ENCODE measurements around the gene VTI1A. TPM values are rescaled to one million over a fixed set of nuclear protein-coding genes. Genes with fewer than 3 reads are reported as not detected.
A peak's percentile ranks its signal among the peaks of the same experiment; 100 is the strongest.

VTI1A gene
- total RNA-seq, 6 experiments from 2014 or later: 23.6 to 27.9 (median 24.9) TPM

DNA sequence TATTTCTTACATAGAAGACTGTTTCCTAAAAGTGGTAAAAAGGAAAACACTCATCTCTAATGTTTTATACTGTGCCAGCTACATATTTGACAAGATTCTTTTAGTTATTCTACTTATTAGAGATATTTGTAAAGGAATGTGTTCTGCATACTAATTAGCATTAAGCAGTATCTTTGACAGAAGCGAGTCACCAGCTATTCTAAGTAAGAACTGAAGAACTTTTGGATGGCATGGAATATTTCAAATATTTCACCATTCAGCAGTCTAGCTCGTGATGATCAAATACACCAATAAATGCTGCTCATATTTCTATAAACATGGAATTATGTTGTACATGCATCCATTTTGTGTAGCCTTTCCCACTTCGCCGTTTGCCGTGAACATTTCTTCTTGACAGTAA is 261.4 kb downstream of the VTI1A start:
- H3K27ac Mint-ChIP-seq: no peak overlapping the region
- H3K27me3 Mint-ChIP-seq (ENCODE audit: insufficient read depth): peaks cover 4% of the 10 kb centered on the region
- peaks cover 9% of the 10 kb centered on the region for H3K36me3 Mint-ChIP-seq (ENCODE audit: low read depth)

DNA sequence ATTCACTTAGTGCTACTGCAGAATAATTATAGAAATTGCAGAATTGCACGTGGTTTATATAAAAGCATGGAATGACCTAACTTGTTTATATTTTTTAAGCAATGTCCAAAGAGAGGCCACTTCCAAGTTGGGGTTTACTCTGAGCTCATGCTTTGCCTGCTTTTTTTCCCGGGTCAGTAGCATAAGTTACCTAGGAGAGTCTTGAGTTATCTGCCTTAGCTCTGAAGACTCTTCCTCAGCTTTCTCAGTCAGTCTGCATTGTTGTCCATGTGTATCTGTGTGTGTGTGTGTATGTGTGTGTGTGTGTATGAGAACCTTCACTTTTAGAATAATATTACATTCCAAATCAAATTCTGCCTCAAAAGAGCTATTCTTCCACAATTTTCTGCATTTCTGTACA is 263.5 kb downstream of the VTI1A start:
- Mint-ChIP-seq H3K9me3 (no peaks in the 10 kb centered on the region), H3K27me3 (ENCODE audit: insufficient read depth) (peaks cover 2% of the 10 kb centered on the region), H3K27ac (peak overlapping the region; percentile 6; the same call in 1 of the 2 replicates), H3K4me3 (no peak overlapping the region), H3K36me3 (ENCODE audit: low read depth) (peaks cover 9% of the 10 kb centered on the region), H3K4me1 (ENCODE audit: low read depth) (peaks cover 62% of the 10 kb centered on the region)
- TF ChIP-seq, protein P1, sequence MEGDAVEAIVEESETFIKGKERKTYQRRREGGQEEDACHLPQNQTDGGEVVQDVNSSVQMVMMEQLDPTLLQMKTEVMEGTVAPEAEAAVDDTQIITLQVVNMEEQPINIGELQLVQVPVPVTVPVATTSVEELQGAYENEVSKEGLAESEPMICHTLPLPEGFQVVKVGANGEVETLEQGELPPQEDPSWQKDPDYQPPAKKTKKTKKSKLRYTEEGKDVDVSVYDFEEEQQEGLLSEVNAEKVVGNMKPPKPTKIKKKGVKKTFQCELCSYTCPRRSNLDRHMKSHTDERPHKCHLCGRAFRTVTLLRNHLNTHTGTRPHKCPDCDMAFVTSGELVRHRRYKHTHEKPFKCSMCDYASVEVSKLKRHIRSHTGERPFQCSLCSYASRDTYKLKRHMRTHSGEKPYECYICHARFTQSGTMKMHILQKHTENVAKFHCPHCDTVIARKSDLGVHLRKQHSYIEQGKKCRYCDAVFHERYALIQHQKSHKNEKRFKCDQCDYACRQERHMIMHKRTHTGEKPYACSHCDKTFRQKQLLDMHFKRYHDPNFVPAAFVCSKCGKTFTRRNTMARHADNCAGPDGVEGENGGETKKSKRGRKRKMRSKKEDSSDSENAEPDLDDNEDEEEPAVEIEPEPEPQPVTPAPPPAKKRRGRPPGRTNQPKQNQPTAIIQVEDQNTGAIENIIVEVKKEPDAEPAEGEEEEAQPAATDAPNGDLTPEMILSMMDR (IDR thresholded peaks at IDR 0.05): no peak
- no peak for DNase-seq

More for the DNA sequence above, 261.4 kb downstream of the VTI1A start:
- Mint-ChIP-seq H3K9me3 (no peaks in the 10 kb centered on the region), H3K4me1 (ENCODE audit: low read depth) (peaks cover 55% of the 10 kb centered on the region), H3K4me3 (no peak overlapping the region)
- TF ChIP-seq, protein P1 (IDR thresholded peaks at IDR 0.05): no peak
- DNase-seq: no peak

DNA sequence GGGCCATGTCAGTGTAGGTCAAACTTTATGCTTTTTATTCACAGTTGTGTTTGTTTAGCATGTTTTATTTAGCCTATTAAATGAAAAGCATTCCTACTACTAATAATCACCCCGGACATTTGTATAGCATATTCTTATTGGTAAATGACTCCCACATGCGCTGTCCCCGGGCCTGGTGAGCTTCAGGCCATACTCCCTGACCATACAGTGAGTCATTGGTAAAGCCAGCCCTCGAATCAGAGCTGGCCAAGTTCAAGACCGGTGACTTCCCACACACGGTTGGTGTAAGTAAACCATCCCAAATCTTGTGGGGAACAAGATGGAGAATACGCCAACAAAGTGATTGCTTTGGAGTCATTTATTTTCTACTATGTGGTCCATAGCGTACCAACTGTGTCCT is 264.4 kb downstream of the VTI1A start:
- Mint-ChIP-seq H3K27me3 (ENCODE audit: insufficient read depth) (peaks cover 1% of the 10 kb centered on the region), H3K4me3 (peak overlapping the region; percentile 61), H3K36me3 (ENCODE audit: low read depth) (peaks cover 16% of the 10 kb centered on the region), H3K9me3 (no peaks in the 10 kb centered on the region), H3K4me1 (ENCODE audit: low read depth) (peaks cover 70% of the 10 kb centered on the region), H3K27ac (peak overlapping the region; percentile 75)
- DNase-seq: peak; percentile 90
- TF ChIP-seq, protein P1 (IDR thresholded peaks at IDR 0.05): no peak

DNA sequence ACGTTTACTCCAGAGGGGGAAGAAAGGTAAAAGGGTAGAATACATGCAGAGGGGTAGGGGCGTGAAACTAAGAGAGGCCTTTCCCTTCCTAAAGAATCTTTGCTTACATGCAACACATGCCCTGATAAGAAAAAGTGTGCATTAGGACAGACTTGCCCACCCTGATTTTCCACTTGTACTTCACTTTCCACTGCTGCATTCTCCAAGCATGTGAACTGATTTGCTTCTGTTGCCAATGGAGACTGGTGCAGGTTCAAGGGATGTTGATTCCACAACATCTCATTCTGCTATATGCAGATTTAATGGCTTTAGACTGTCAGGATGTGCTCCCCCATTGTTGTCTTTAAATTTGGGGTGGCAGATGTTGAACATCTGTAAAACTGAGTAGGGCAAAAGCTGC is 265.5 kb downstream of the VTI1A start:
- TF ChIP-seq, protein P1 (IDR thresholded peaks at IDR 0.05): no peak
- no peak overlapping the region for H3K27ac Mint-ChIP-seq
- peaks cover 1% of the 10 kb centered on the region for H3K27me3 Mint-ChIP-seq (ENCODE audit: insufficient read depth)
- no peak for DNase-seq
- no peak overlapping the region for H3K4me3 Mint-ChIP-seq
- H3K9me3 Mint-ChIP-seq: no peaks in the 10 kb centered on the region
- H3K4me1 Mint-ChIP-seq (ENCODE audit: low read depth): peaks cover 82% of the 10 kb centered on the region
- H3K36me3 Mint-ChIP-seq (ENCODE audit: low read depth): peaks cover 16% of the 10 kb centered on the region

DNA sequence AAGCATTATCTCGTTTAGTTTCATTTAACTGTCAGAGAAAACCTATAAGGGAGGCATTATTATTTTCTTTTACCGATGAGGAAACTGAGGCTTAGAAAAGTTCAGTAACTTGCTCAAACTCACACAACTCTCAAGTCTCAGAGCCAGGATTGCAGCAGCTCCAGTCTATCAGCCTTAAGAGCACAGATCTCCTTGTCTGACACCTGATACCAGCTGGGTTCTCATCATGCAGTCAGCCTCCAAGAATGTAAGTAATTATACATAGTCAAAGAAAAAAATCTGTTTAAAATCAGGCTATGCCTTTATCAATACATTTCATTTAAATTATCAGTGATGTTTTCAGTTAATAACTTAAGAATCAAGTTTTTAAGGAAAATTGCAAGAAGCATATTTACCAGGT is 266.4 kb downstream of the VTI1A start:
- Mint-ChIP-seq H3K4me1 (ENCODE audit: low read depth) (peaks cover 78% of the 10 kb centered on the region), H3K36me3 (ENCODE audit: low read depth) (peaks cover 16% of the 10 kb centered on the region), H3K9me3 (no peaks in the 10 kb centered on the region), H3K4me3 (no peak overlapping the region), H3K27me3 (ENCODE audit: insufficient read depth) (peaks cover 1% of the 10 kb centered on the region), H3K27ac (no peak overlapping the region)
- DNase-seq: no peak
- TF ChIP-seq, protein P1 (IDR thresholded peaks at IDR 0.05): no peak

DNA sequence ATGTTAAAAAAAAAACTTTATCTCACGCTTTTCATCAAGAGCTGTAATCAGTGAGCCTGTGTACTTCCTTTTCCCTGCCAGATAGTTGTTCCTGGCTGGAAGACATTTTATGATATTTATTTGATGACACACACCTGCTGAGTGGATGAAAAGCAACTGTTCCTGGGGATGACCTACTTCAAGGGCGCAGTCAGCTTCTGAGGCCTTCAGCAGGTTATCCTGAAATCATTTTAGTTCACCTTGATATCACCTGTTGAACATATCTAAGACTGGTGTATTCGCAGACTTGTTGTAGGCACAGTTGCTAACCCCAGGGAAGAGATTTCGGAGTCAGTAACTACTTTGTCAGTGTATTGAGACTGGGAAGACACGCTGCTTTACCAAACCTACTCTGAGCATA is 268.6 kb downstream of the VTI1A start:
- Mint-ChIP-seq H3K4me3 (no peak overlapping the region), H3K27ac (no peak overlapping the region), H3K27me3 (ENCODE audit: insufficient read depth) (no peaks in the 10 kb centered on the region; the same call in 1 of the 2 replicates), H3K36me3 (ENCODE audit: low read depth) (peaks cover 11% of the 10 kb centered on the region), H3K9me3 (no peaks in the 10 kb centered on the region), H3K4me1 (ENCODE audit: low read depth) (peaks cover 56% of the 10 kb centered on the region)
- TF ChIP-seq, protein P1 (IDR thresholded peaks at IDR 0.05): no peak
- no peak for DNase-seq
